Measurements from ENCODE around the gene SCYL1. TPM values are rescaled to one million over a fixed set of nuclear protein-coding genes. Genes with fewer than 3 reads are reported as not detected.

The SCYL1 gene
- total RNA-seq, 1 donor from 2014 or later = 103 TPM

DNA sequence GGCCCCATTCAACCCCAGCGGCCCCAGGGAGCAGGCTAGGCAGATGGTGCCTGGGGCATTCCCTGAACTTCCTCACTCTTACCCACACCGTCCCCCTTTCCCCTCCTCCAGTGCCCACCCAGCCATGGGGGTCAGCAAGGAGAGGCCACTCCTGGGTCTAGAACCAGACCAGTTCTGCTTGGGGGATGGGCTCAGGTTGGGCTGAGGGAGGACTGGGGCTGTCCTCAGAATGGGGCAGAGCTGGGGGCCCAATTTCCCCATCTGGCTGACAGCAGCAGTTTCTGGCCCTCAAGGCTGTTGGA, 12.4 kb downstream of the SCYL1 start:
- Mint-ChIP-seq H3K4me1 (ENCODE audit: unreplicated experiment) (peaks cover 15% of the 10 kb centered on the region), H3K4me3 (ENCODE audit: unreplicated experiment) (no peak overlapping the region), H3K36me3 (ENCODE audit: unreplicated experiment) (peaks cover 4% of the 10 kb centered on the region), H3K9me3 (ENCODE audit: unreplicated experiment) (no peaks in the 10 kb centered on the region), H3K27me3 (ENCODE audit: unreplicated experiment) (no peaks in the 10 kb centered on the region), H3K27ac (ENCODE audit: unreplicated experiment) (peak overlapping the region; percentile 54)
- TF ChIP-seq, protein P1, sequence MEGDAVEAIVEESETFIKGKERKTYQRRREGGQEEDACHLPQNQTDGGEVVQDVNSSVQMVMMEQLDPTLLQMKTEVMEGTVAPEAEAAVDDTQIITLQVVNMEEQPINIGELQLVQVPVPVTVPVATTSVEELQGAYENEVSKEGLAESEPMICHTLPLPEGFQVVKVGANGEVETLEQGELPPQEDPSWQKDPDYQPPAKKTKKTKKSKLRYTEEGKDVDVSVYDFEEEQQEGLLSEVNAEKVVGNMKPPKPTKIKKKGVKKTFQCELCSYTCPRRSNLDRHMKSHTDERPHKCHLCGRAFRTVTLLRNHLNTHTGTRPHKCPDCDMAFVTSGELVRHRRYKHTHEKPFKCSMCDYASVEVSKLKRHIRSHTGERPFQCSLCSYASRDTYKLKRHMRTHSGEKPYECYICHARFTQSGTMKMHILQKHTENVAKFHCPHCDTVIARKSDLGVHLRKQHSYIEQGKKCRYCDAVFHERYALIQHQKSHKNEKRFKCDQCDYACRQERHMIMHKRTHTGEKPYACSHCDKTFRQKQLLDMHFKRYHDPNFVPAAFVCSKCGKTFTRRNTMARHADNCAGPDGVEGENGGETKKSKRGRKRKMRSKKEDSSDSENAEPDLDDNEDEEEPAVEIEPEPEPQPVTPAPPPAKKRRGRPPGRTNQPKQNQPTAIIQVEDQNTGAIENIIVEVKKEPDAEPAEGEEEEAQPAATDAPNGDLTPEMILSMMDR (IDR thresholded peaks at IDR 0.05) = no peak
- DNase-seq (ENCODE audit: extremely low spot score, unreplicated experiment) = no peak

DNA sequence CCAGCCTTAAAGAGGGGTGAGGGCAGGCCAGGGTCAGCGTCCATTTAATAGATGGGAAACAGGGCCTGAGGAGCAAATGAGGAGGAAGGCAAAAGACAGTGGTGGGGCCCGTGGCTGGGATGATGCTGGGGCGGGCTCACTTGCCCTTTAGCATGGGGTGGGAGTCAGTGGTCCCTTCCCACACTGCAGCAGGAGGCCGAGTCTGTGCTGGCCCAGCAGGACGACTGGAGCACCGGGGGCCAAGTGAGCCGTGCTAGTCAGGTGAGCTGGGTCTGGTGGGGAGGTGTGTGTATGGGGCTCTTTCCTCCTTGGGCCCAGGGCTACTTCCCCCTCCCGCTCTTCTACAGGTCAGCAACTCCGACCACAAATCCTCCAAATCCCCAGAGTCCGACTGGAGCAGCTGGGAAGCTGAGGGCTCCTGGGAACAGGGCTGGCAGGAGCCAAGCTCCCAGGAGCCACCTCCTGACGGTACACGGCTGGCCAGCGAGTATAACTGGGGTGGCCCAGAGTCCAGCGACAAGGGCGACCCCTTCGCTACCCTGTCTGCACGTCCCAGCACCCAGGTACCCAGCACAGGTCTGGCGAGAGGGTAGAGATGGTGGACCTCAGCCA, 12.8 kb downstream of the SCYL1 start:
- peaks cover 15% of the 10 kb centered on the region for H3K4me1 Mint-ChIP-seq (ENCODE audit: unreplicated experiment)
- TF ChIP-seq, protein P1 (IDR thresholded peaks at IDR 0.05) = no peak
- H3K27me3 Mint-ChIP-seq (ENCODE audit: unreplicated experiment) = no peaks in the 10 kb centered on the region
- DNase-seq (ENCODE audit: extremely low spot score, unreplicated experiment) = no peak
- peaks cover 6% of the 10 kb centered on the region for H3K36me3 Mint-ChIP-seq (ENCODE audit: unreplicated experiment)
- peak overlapping the region; percentile 54 for H3K27ac Mint-ChIP-seq (ENCODE audit: unreplicated experiment)
- no peaks in the 10 kb centered on the region for H3K9me3 Mint-ChIP-seq (ENCODE audit: unreplicated experiment)
- H3K4me3 Mint-ChIP-seq (ENCODE audit: unreplicated experiment) = no peak overlapping the region

DNA sequence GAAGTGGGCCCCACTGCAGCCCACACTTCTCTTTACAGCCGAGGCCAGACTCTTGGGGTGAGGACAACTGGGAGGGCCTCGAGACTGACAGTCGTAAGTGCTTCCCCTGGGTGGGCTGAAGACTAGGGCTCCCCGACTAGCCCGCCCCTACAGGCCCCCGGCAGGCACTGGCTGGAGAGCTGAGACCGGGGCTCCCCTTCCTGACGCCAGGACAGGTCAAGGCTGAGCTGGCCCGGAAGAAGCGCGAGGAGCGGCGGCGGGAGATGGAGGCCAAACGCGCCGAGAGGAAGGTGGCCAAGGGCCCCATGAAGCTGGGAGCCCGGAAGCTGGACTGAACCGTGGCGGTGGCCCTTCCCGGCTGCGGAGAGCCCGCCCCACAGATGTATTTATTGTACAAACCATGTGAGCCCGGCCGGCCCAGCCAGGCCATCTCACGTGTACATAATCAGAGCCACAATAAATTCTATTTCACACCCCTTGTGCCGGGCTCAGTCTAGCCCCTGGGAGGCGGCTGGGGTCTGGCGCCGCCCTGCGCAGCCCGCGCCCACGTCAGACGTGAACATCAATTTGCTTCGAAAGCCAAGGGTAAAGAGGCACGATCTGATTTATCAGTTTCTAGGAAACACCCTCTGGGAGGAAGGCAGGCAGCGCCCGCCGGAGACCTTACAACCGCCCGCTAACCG, 13.5 kb downstream of the SCYL1 start:
- H3K27ac Mint-ChIP-seq (ENCODE audit: unreplicated experiment) = no peak overlapping the region
- no peak overlapping the region for H3K4me3 Mint-ChIP-seq (ENCODE audit: unreplicated experiment)
- TF ChIP-seq, protein P1 (IDR thresholded peaks at IDR 0.05) = no peak
- peaks cover 15% of the 10 kb centered on the region for H3K4me1 Mint-ChIP-seq (ENCODE audit: unreplicated experiment)
- no peak for DNase-seq (ENCODE audit: extremely low spot score, unreplicated experiment)
- no peaks in the 10 kb centered on the region for H3K27me3 Mint-ChIP-seq (ENCODE audit: unreplicated experiment)
- H3K9me3 Mint-ChIP-seq (ENCODE audit: unreplicated experiment) = no peaks in the 10 kb centered on the region
- peaks cover 6% of the 10 kb centered on the region for H3K36me3 Mint-ChIP-seq (ENCODE audit: unreplicated experiment)

DNA sequence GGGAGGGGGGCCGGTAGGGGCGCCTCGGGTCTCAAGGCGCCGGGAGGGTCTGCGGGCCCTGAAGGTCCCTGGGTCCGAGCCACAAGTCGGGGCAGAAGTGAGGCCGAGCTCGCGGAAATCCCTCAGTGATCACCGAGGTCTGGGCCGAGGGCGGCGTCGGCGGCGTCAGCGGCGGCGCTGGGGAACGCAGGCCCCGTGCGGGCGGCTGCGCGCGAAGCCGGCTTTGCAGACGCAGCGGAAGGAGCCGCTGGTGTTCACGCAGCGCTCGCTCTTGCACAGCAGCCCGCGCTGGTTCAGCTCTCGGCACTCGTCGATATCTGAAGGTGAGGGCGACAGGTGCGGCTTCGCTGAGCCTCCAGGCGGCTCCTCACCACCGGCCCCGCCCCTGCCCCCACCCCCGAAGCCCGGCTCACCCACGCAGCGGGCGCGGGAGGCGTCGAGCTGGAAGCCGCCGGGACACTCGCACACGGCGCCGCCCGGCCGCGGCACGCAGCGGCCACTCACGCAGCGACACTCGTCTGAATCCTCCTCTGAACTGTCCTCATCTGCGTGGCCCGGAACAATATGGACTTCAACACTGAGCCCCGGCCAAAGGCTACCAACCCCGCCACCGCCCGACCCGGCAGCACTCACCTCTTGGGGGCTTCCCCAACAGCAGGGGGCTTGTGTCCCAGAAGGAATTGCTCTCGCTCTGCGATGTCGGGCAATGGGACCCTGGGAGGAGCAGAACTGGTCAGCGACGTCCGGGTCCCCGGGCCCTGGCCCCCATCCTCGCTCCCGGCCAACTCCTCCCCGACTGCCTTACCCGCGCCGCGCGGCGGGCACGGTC, 14.2 kb downstream of the SCYL1 start:
- H3K9me3 Mint-ChIP-seq (ENCODE audit: unreplicated experiment) = no peaks in the 10 kb centered on the region

More for the DNA sequence above, 14.2 kb downstream of the SCYL1 start:
- no peak for DNase-seq (ENCODE audit: extremely low spot score, unreplicated experiment)
- Mint-ChIP-seq H3K27ac (ENCODE audit: unreplicated experiment) (no peak overlapping the region), H3K4me3 (ENCODE audit: unreplicated experiment) (no peak overlapping the region), H3K4me1 (ENCODE audit: unreplicated experiment) (peaks cover 15% of the 10 kb centered on the region), H3K36me3 (ENCODE audit: unreplicated experiment) (peaks cover 10% of the 10 kb centered on the region), H3K27me3 (ENCODE audit: unreplicated experiment) (no peaks in the 10 kb centered on the region)
- TF ChIP-seq, protein P1 (IDR thresholded peaks at IDR 0.05) = no peak

Measured in osteocyte (in vitro differentiated cells).